GM18870 (cell line): Measurements from ENCODE around the gene GPD2.
"Not testable (repeated sequence)": the region's sequence is repeated elsewhere in the genome, so short reads cannot be mapped to it uniquely, and the experiment has no call there.

Experiments used
- ATAC-seq: cut with Tn5 transposase; IDR thresholded peaks from one replicate; pipeline ENCODE4 v1.9.1; 2021; ENCODE audit warnings: moderate library complexity; ENCODE audit not compliant: unreplicated experiment

Gene GPD2

DNA sequence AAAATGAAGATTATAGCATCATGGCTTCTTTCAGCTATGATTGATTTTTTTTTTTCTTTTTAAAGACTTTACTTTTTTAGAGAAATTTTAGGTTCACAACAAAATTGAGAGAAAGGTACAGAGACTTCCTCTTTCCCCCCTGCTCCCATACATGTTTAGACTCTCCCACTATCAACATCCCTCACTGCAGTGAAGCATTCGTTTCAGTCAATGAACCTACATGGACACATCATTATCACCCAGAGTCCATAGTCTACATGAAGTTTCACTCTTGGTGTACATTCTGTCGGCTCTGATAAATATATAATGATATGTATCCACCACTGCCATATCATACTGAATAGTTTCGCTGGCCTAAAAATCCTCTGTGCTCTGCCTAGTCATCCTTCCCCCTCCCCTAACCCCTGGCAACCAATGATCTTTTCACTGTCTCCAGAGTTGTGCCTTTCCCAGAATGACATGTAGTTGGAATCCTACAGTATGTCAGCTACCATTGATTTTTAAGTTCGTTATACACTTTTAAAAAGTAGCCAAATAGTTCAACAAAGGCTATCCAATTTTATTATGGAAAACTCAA lies 86.8 kb downstream of the GPD2 start:
- ATAC-seq, result no peak

DNA sequence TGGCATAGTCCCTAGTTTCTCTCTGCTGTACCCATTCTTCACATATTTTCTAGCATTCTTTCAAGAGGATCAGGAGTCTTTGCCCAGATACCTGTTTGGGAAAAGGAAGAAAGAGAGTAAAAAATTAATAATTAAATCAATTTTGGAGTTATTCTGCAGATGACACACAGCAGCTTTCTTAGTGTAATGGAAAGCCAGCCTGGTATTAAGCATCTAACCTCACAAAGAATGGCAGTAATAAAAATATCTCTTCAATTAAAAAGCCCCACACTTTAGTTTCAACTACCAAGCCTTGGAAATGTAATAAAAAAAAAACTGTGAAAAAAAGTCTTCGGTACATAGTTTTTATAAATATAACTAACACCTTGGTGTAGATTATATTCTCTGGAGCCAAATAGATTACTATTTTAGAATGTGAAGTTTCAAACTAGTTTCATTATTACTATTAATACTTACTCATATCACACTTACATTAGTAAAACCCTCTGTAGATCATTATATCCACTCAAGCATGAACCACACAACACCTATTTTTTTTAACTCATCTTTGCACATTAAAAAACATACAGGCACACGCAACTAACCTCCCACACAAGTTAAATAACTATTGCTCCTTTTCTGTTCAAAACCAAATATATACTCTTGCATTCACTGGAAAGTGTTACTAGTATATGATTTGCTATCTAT lies 90.9 kb downstream of the GPD2 start:
- peak; percentile 99 for ATAC-seq

DNA sequence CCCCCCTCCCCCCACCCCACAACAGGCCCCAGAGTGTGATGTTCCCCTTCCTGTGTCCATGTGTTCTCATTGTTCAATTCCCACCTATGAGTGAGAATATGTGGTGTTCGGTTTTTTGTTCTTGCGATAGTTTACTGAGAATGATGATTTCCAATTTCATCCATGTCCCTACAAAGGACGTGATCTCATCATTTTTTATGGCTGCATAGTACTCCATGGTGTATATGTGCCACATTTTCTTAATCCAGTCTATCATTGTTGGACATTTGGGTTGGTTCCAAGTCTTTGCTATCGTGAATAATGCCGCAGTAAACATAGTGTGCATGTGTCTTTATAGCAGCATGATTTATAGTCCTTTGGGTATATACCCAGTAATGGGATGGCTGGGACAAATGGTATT lies 92.4 kb downstream of the GPD2 start:
- ATAC-seq, result not testable (repeated sequence)

GRCh38 chr2:156532989-156533388 lies 96.8 kb downstream of the GPD2 start:
- ATAC-seq, result peak; percentile 62

DNA sequence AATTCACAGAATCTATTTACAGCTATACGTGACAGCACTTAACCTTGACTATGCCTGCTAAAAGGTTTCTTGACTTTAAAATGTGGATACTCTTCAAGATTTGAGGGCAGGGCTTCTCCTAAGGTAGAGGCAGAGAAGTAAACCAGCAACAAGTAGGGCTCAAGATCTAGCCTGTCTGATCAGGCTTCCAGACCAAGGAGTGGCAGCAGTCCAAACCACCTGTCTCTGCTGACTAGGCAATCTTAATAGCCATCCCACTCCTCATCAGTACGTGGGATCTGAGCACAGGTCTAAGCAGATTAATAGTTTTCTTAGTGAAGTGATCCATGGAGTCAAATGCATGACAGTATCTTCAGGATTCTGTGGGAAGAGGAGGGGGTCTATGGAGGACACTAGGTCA lies 100.4 kb downstream of the GPD2 start:
- no peak for ATAC-seq

DNA sequence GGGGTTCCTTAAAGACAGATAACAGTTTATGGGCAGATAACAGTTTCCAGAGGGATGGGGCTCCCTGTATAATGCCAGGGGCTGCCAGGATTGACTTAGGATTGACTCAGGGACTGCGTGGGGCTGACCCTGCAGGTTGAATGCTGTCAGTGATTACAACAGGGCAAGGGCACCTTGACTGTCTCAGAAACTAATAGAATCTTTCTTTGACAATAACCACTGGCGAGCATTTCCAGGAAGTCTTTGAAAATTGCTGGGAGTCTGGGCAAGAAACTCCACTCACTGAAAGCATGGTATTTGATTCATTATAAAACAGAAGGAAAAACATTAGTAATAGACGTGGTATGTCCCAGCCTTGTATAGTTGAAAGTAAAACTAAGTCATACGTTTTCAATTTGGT lies 101.0 kb downstream of the GPD2 start:
- no peak for ATAC-seq

DNA sequence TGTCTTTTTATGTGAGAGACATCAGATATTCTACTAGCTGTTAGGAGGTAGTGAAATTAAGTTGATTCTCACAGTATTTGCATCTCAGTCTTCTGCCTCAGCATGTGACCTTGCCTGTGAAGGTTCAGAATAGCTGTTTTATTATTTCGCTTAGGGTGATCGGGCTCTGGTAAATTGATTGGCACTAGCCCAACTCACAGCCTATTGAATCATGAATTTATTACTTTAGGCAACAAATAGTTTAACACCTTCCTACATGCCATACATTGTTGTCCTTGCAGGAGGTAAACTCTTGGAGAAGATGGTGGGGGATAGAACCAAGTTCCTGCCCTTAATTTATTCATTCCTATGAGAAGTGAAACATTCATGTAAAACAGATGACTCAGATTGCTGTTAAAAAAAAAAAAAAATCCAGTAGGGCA lies 101.9 kb downstream of the GPD2 start:
- ATAC-seq, result peak; percentile 60

- ATAC-seq, result no peak
These were observed 103.1 kb downstream of the GPD2 start for GRCh38 chr2:156539086-156539860.

DNA sequence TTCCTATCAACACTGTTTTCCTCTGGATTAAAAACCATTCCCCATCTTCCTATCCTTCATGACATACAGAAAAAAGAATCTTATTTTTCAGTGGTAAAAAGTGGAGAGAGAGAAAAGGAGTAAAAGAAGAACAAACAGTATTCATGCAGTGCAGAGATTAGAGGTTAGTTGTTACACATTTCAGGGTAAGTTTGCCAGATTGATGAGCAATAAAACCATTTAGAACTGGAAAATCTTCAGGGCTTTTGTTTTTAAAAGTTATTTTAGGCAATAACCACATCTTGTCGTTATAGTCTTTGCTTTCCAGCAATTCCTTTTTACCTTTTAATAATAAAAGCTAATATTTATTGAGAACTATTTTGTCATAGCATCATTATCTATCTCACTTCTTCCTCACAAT lies 104.5 kb downstream of the GPD2 start:
- ATAC-seq, result no peak

DNA sequence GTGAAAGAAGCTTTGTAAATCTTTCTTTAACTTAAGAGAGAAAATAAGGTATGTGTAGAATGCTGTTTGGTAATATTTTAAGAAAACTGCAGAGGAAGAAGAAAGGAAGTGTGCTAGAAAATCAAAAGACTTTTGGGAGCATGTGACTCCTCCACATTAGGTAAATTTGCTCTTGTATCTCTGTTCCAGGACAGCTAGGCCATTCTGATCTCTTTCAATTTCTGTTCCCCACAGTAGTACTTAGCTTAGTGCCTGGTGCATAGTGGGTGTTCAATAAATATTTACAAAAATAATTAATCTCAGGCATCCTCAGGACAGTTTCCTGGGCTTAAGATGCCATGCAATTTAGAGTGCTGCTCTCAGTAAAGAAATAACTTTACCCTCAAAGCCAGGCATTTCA lies 105.0 kb downstream of the GPD2 start:
- no peak for ATAC-seq

- ATAC-seq, result no peak
These were observed 105.5 kb downstream of the GPD2 start for GRCh38 chr2:156541706-156542105.

DNA sequence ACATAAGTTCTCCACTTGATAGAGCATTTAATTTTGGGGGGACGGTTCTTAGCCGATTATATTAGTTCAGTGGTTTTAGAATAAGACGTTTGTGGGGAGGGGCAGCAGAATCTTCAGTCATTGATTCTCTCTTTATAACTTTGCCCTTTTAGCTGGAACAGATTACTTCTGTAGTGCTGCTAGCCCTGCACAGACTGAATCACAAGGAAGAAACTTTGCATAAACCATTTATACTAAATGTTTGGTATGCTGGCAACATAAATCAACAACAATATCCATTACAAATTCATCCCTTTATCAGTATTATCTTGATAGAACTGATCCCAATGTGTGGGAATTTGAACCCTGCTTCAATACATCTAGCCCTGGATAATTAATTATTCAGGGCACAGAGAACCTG lies 112.2 kb downstream of the GPD2 start:
- no peak for ATAC-seq

- ATAC-seq, result peak; percentile 63
These were observed 117.7 kb downstream of the GPD2 start for GRCh38 chr2:156553714-156554442.

- no peak for ATAC-seq
These were observed 125.1 kb downstream of the GPD2 start for GRCh38 chr2:156561326-156561725.

- ATAC-seq, result no peak
These were observed 125.9 kb downstream of the GPD2 start for GRCh38 chr2:156562124-156562523.

DNA sequence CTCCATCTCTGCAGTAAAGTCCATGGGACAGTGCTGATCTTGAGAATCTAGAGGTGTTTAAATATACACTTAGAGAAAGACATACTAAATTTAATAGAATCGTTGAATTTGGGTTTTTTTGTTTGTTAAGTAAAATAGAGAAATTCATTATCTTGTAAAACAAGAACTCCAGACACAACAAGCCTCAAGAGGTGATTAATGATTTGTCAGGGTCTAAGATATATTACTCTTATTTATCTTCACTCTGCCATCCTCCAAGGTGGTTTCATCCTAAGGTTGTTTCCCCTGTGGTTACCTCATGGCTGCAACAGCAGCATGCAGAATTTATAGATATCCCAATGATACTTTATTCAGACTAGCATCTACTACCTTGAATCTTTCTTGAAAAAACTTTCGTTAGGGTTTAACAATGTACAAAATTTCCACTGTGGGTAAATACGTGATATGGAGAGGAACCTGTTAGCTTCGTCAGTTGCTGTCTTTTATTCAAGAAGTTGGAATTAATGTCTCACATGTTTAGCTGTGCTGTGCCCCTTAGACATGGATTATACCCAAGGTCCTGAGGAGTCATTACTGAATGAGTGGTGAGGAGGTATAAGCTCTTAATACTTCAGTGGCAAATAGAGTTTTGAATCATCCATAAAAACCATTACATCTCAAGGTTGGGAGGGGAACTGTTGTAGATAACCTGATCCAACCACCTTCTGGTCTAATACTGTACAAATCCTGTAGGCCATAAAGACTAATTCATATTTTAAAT lies 128.0 kb downstream of the GPD2 start:
- ATAC-seq, result no peak

- no peak for ATAC-seq
These were observed 129.0 kb downstream of the GPD2 start for GRCh38 chr2:156565066-156565710.

- ATAC-seq, result peak; percentile 80
These were observed 137.5 kb downstream of the GPD2 start for GRCh38 chr2:156573710-156574109.

DNA sequence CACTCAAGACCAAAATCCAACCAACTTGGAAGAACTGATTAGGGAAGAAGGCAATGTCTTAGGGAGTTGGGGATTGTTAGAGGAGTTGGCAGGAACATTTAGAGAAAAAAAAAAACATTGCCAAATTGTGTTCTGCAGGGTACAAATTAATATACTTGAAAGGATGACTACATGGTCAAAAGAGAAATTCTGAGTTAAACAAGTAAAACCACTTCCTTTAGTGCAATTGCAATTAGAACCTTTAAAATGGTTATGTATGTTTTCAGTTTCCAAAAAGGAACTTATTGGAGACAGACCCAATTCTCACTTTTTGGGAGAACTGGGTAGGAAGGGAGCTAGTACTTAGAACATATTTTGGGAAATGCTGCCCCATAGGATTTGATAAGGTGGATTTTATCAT lies 137.9 kb downstream of the GPD2 start:
- ATAC-seq, result no peak

- no peak for ATAC-seq
These were observed 139.8 kb downstream of the GPD2 start for GRCh38 chr2:156576005-156576404.
